NOMO-1 (cell line): Measurements from ENCODE around the gene KRT17.
"Not testable (repeated sequence)": the region's sequence is repeated elsewhere in the genome, so short reads cannot be mapped to it uniquely, and the experiment has no call there.

Source experiments
- DNase-seq, 2 experiments: peaks; one replicate each; lab custom pipeline; 2025; ENCODE audit not compliant: unreplicated experiment in 2 of 2; lab: John Stamatoyannopoulos, UW

Gene KRT17

GRCh38 chr17:41600318-41600717, 24.1 kb downstream of the KRT17 start:
- DNase-seq = no peak

DNA sequence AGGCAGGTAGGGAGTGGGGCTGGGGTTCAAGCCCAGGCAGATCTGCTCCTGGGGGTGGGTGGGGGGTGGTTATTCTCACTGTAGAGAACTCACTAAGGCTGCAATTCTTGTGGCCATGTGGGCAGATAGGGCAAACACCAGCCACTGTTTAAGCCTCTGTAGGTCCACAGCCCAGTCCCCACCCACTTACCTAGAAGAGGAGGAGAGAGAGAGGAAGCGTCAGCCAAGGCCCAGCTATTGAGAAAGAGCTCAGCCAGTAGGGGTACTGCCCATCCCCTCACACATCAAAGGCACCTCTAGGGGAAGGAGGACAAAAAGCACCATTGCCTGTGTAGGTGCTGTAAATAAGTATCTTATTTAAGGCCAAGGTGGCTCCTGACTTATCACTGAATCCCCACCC, 24.7 kb downstream of the KRT17 start:
- no peak for DNase-seq

GRCh38 chr17:41595585-41595984, 28.8 kb downstream of the KRT17 start:
- DNase-seq = no peak

DNA sequence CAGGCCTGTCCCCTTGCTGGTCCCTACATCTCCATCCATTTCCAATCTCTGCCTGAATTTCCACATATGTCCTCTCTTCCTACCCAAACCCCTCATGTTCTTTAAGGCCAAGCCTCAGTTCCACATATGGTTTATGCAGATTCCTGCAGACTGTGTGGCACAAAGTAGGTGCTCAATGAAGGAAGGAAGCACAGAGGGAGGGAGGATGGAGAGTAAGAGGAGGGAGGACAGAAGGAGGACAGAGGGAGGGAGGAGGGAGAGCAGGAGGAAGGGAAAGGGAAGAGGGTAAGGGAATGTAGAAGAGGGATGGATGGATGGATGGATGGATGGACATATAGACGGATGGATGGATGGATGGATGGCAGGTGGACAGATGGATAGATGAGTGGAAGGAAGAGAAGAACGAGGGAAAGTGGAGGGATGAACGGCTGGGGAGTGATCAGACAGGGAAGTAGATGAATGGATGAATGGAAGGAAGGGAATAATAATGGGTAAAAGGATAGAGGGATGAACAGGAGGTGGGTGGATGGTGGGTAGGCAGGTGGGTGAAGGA, 29.9 kb downstream of the KRT17 start:
- no peak for DNase-seq

DNA sequence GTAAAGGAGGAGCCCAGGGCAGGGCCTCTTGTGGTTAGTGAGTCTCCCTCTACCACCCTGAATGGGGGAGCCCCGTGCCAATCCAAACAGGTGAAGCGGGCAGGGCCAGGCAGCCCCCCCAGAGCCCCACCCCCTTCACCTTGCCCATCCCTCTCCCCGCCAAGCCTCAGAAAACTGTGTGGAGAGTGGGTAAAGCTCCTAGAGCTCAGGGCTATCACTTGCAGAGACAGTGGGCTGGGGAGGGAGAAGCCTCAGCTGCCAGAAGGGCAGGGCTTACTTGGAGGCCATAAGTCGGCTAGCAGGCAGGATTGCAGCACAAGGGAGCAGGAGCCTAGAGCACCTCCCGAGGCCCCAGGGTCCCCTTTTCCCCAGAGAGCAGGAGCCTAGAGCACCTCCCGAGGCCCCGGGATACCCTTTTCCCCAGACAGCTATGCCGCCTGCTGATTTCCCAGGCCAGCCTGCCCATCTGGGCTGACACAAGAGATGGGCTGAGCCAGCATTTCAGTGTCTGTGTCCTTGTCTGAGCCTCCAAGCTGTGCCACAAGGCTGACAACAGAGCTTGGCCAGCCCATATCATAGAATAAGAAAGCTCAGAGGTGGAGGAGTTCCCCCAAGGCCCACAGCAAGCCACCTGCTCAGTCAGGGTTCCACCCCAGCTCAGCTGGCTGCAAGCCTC, 30.9 kb downstream of the KRT17 start:
- no peak for DNase-seq

- no peak for DNase-seq
Observed at GRCh38 chr17:41592601-41593305, 31.6 kb downstream of the KRT17 start.

GRCh38 chr17:41589301-41589700, 35.1 kb downstream of the KRT17 start:
- DNase-seq = no peak

DNA sequence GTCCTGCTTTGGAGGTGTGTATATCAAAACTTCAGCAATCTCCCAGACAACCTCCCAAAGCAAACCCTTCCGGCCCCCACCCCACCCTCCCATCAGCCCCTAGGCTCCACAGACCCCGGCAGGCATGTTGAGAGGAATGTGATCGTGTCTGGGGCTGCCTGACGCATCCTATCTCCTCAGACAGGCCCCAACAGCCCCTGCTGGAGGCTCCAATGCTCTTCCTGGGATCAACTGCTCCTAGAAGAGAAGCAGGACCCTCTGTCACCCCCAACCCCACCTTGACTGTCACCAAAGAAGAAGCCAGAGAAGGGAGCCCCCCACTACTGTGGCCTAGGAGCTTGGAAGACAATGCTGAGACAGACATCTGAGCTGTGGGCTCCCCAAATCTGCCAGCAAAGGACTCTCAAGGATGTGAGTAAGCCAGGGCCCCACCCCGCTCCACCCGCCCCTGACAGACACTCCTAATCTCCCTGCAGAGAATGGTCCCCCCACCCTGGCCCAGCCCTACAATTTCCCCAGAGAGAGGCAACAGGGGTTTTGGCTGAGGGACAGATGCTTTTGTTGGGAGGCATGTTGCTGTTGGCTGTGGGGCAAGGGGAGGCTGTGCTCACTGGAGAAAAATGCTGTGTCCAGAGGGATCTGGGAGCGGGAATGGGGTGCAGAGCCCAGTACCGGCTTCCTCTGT, 36.1 kb downstream of the KRT17 start:
- no peak for DNase-seq

DNA sequence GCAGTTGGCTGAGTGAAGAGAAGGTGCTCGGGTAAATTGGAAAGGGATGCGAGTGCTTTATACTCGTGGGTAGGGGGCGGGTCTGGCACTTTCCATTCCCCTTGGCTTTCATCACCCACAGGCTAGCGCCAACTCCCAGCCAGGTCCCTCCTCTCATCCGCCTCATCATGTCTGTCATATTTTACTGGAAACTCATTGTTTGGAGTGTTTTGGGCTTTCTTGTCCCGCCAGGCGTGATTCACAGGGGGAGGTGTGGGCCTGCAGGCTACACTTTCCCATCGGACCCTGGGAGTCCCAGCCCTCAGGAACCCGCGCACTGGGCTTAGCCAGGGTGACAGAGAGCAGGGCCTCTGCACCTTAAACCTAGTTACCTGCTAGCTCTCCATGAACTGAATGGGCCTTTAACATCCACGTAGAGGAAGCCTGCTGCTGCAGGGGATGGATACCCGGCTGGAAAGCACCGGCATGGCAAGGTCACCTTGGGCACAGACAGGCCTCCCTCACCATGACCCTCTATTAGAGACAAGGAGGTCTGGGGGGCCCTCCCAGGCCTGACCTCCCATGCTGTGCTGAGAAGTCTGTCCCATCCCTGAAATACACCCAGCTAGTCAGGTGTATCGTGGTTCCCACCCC, 37.4 kb downstream of the KRT17 start, which contains the start of gene KRT14:
TSS of gene KRT14 (minus strand) at position 33 of the 633 bp plus-strand sequence. CDS start 61 bp downstream, outside the sequence.
- DNase-seq = no peak

DNA sequence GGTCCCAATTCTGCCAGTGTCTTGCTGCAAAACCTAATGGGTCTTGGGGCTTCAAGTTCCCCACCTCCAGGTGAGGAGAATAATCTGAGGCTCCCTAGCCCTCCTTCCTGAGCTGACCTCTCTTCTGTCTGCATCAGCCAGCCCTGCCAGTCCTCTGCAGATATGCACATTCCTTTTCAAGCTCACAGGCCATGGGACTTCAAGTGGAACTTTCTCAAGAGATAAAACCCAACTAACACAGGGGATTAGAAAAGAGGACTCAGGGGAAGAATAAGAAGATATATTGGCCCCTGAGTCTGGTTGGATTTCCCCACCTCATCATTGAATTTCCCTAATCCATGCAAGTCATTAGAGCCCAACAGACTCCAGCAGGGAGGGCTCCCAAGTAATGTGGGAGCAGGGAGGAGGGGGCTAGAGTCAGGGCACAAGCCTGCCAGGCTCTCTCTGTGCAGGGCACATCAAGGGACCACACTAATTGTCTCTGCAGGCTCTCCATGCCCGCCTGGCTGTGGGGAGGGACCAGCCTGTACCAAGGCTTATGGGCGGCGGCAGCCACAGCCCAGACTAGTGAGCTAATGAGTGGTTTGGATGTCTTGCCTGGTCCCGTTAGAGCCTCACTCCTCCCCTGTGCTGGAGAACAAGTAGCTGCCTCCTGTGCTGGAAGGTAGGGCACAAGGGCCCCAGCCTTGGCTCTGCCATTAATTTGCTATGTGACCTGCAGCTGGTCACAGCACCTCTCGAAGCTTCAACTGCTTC, 38.9 kb downstream of the KRT17 start:
- no peak for DNase-seq

GRCh38 chr17:41584331-41584927, 39.9 kb downstream of the KRT17 start:
- DNase-seq = not testable (repeated sequence)

DNA sequence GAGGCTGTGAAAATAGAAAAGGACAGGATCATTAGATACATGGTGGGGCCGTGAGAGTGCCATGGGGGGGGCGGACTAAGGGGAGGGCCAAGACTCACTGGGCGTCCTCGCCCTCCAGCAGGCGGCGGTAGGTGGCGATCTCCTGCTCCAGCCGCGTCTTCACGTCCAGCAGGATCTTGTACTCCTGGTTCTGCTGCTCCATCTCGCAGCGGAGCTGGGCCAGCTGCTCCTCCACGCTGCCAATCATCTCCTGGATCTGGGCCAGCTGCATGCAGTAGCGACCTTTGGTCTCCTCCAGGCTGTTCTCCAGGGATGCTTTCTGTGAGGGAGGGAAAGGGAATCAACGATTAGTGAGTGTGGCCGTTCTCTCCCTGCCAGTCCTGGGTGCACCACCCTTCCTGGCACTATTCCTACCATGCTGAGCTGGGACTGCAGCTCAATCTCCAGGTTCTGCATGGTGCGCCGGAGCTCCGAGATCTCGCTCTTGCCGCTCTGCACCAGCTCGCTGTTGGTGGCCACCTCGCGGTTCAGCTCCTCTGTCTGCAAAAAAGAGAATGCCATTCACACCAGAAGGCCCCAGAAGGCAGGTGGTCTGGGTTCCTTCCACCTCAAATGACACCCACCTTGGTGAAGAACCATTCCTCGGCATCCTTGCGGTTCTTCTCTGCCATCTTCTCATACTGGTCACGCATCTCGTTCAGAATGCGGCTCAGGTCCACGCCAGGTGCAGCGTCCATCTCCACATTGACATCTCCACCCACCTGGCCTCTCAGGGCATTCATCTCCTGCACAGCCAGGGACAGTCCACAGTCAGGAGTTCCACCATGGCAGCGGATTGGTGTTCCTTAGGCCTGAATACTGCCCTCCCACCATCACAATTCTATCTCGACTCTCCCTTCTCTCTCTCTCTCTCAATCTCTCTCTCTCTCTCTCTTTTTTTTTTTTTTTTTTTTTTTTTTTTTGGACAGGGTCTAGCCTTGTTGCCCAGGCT, 40.9 kb downstream of the KRT17 start:
- no peak for DNase-seq

DNA sequence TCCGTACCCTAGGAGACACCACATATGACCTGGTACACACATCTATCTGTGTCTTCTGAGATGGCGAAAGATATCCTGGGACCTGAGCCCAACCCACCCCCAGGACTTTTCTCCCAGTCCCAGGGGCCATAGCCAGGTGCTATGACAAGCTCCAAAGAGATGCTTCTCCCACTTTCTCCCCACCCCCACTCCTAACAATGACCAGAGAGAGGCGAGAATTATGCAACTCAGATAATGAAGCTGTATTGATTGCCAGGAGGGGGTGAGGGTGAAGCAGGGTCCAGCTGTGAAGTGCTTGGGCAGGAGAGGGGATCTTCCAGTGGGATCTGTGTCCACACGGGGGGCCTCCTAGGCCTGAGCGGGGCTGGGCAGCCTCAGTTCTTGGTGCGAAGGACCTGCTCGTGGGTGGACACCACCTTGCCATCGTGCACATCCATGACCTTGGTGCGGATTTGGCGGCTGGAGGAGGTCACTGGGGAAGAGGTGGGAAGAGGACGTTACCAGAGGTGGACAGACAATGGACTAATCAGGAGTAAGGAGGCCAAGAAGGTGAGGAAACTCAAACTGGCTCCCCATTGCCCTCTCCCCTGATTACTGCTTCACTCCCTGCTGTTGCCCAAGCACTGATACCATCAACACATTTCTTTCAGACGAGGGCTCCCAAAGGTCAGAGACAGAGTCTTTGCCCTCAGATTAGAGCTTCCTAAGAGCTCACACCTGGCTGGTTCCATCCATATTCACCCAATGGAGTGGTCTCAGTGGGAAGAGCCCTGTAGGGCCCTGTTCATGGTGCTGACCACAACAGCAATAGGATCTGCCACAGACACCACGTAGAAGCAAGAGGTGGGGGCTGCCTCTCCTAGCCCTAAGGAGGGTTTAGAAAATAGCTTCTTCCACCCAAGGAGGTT, 42.1 kb downstream of the KRT17 start:
- not testable (repeated sequence) for DNase-seq

DNA sequence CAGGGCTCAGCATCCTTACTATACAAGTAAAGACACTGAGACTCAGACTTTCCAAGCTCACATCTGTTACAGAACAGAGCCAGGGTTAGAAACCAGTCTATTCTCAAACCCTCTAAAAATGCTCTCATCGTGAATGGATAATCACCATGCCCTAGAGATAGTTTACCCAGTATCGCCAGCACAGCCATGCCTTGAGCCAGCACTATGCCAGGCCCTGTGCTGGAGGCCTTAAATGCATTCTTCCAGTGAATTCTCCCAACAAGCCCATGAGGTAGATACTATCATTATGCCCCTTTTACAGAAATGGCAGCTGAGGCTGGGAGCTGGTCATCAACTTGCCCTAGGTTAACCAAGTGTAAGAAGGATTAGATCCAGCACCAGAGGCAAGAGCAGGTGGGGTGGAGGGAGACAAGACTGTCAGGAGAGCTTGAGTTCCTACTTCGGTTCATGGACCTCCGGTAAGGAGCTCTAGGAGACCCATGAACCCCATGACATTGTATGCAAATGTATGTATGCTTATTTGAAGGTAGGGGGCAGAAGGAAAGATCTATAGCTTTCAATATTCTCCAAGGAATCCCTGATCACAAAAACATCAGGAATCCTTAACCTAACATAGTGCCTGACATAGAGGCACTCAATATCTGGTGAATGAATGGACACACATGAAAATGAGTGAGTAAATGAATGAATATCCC, 42.9 kb downstream of the KRT17 start:
- no peak for DNase-seq

DNA sequence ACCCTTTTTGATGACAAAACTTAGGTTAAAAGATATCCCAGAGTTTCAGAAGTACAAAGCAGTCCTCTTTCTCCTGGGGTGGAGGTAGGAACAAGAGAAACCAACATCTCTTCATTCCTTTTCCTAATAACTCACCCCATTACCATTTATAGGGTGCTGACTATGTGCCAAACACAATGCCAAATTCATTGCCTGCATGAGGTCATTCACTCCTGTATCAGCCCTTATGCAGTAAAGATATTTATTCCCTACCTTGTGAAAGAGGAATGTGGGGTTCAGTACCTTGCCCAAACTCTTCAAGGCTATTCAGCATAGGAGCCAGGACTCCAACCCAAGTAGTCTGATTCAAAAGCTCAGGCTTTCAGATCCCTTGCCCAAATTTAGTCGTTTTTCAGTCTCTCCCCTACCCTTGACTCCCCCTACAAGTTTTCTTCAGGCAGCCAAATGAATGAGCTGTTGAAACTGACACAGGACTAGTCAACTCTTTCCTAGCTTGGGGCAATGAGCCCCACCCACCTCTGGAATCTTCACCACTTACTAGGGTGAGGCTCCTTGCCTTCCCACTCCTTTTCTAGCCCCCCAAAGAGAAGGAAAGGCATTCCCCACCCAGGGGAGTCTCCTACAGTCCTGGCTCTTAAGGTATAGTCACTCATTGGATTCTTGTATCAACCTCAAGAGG, 43.5 kb downstream of the KRT17 start:
- no peak for DNase-seq

DNA sequence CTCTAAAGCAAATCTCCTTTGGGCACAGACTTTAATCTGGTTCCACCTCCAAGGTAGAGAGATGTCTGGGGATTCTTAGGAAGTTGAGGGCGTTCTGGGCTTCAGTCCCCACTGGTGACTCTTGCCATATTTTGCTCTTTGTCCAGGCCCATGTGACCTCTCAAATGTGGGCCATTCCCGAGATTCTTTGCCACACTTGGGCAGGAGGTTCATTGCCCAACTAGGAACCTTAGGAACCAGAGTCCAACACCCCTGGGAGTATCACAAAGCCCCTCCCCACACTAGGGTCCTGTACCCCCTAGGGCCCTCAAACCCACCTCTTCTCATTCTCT, 44.2 kb downstream of the KRT17 start:
- no peak for DNase-seq
